Adipocyte (in vitro differentiated cells): ENCODE data around the gene KCNQ1.
"Not testable (repeated sequence)": the region's sequence is repeated elsewhere in the genome, so short reads cannot be mapped to it uniquely, and the experiment has no call there.

Experiments used
- DNase-seq: peaks from one replicate; pipeline ENCODE4 v3.0.0-alpha.2; 2015; ENCODE audit warnings: low read depth
- H3K27me3 ChIP-seq: replicated peaks from 2 replicates; pipeline ENCODE4 v1.7.0; 2013; ENCODE audit warnings: mild to moderate bottlenecking, low read length, moderate library complexity; ENCODE audit not compliant: control insufficient read depth, insufficient read depth
- H3K36me3 ChIP-seq: 2 replicates; pipeline ENCODE4 v1.7.0; 2013; ENCODE audit warnings: low read length, mild to moderate bottlenecking, moderate library complexity; ENCODE audit not compliant: control insufficient read depth, insufficient read depth, severe bottlenecking
- H3K4me1 ChIP-seq: 2 replicates; pipeline ENCODE4 v1.7.0; 2013; ENCODE audit warnings: mild to moderate bottlenecking, low read length, moderate library complexity; ENCODE audit not compliant: control insufficient read depth, insufficient read depth
- H3K4me3 ChIP-seq: 2 replicates; pipeline ENCODE4 v1.7.0; 2013; ENCODE audit warnings: mild to moderate bottlenecking, low read length, moderate library complexity
- H3K9ac ChIP-seq: 2 replicates; pipeline ENCODE4 v1.7.0; 2013; ENCODE audit warnings: mild to moderate bottlenecking, low read length, moderate library complexity
- H3K9me3 ChIP-seq: 2 replicates; pipeline ENCODE4 v1.7.0; 2013; ENCODE audit warnings: mild to moderate bottlenecking, low read length, moderate library complexity; ENCODE audit not compliant: control insufficient read depth

The KCNQ1 gene

DNA sequence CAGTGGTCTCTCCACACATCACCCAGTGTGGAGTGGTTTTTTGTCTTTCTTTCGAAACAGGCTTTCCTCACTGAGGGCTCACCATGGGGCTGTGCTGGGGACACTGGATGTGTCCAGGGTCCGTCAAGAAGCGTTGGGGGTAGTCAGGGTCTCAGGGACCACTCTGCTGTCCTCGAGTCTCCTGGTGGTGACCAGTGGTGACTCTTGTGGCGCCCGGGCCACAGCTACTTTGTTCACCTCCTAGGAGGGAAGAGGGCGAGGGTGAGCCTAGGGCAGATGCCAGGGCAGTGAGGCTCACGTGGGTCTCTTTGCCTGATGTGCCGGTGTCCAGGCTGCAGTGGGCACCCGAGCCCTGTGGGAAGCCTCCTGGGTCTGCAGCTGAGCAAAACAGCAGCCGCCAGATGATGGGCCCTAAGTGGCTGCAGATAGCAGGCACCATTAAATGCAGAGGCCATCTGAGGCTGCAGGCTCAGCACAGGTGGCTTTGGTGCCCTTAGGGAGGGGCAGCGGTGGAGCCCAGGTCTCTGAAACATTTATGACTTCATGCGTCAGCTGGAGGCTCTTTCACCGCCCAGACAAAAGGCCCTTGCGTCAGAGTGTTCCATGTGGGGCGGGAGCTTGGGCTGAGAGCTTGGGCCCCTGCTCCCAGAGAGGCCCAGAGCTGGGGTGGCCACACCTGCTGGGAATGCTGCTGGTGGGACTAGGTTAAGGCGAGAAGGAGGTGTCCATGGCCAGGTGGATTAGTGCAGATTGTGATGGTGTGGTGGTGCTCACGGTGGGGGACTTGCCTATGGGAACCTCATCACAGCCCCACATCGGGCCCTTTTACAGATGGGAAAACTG is 29.5 kb downstream of the KCNQ1 start:
- Histone ChIP-seq H3K36me3 (no peaks in the 10 kb centered on the region), H3K4me3 (no peak overlapping the region), H3K4me1 (no peaks in the 10 kb centered on the region), H3K9me3 (peaks cover 2% of the 10 kb centered on the region), H3K27me3 (peaks cover 58% of the 10 kb centered on the region), H3K9ac (no peak overlapping the region)
- no peak for DNase-seq

DNA sequence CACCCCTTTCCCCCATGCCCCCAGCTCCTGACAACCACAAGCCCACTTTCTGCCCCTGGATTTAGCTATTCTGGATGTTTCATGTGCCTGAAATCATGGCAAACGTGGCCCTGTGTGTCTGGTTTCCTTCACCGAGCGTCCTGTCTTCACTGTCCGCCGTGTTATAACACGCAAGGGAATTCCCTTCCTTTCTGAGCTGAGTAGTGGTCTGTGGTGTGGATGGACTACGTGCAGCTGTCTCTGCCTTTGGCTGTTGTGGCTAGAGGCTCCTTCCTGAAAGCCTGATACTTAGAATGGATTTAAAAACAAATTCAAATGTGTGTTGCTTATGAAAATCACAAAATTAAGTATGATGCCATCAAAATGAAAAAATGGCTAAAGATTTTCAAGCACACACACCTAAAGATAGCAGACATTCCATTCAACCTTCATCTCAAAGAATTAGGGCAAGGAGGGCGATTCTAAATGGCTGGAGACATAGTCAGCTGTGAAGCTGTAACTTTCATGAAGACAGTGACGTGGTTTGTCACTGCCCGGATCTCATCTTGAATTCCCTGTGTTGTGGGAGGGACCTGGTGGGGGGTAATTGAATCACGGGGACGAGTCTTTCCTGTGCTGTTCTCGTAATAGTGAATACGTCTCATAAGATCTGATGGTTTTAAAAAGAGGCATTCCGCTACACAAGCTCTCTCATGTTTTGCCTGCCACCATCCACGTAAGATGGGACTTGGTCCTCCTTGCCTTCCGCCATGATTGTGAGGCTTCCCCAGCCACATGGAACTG is 30.5 kb downstream of the KCNQ1 start:
- no peaks in the 10 kb centered on the region for H3K36me3 ChIP-seq
- no peak overlapping the region for H3K9ac ChIP-seq
- H3K4me3 ChIP-seq: no peak overlapping the region
- no peak for DNase-seq
- H3K9me3 ChIP-seq: peaks cover 13% of the 10 kb centered on the region
- H3K27me3 ChIP-seq: peaks cover 55% of the 10 kb centered on the region
- no peaks in the 10 kb centered on the region for H3K4me1 ChIP-seq

DNA sequence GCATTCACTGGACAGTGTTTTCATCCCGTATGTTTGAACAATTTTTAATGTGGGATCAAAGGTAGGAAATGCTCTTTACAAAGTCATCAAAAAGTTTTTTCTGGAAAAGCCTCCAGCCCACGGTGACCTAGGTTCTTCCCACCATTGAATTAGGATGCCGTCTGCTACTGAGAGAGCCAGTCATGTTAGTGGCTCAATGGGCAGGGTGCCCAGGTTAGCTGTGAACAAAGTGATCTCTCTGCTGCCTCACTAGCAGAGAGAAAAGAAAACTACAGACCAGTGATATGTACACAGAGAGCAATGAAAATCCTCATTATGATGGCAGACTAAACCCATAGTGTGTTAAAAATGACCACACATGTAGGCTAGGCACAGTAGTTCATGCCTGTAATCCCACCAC is 32.4 kb downstream of the KCNQ1 start:
- Histone ChIP-seq H3K4me1 (no peaks in the 10 kb centered on the region), H3K9me3 (peaks cover 18% of the 10 kb centered on the region), H3K4me3 (no peak overlapping the region), H3K27me3 (peaks cover 45% of the 10 kb centered on the region), H3K9ac (no peak overlapping the region), H3K36me3 (no peaks in the 10 kb centered on the region)
- no peak for DNase-seq

DNA sequence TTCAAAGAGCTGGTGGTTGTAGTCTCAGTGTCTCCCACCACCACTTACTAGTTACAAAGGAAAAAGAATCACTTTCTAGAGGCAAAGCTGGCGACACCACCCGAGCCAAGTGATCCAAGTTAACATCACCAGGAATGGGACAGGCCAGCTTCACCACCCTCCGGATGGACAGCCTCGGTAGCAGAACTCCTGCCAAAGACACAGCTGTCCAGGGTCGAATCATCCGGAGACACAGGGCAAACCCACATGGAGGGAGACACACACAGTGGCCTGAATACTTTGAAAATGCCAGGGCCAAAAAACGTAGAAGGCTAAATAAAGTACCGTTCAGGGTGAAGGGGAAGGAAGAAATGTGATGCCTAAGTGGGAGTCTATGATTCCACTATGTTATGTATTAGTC is 33.1 kb downstream of the KCNQ1 start:
- Histone ChIP-seq H3K27me3 (peaks cover 52% of the 10 kb centered on the region), H3K4me3 (no peak overlapping the region)
- DNase-seq: no peak

DNA sequence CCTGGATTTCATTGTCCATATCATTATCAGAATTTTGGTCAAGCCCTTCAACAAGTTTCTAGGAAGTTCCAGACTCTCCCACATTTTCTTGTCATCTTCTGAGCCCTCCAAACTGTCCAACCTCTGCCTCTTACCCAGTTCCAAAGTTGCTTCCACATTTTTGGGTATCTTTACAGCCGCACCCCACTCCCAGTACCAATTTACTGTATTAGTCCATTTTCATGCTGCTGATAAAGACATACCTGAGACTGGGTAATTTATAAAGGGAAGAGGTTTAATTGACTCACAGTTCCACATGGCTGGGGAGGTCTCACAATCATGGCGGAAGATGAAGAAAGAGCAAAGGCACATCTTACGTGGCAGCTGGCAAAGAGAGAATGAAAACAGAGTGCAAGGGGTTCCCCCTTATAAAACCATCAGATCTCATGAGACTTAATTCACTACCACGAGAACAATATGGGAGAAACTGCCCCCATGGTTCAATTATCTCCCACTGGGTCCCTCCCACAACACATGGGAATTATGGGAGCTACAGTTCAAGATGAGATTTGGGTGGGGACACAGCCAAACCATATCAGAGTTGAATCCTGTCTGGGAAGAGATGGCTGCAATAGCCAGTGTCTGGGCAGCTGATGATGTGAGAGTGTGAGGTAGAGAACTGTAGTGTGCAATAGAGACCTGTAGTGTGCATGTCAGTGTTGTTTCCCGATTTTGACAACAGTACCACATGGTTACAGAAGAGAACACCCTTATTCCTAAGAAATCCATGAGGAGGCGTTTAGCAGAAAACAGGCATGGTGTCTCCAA is 35.5 kb downstream of the KCNQ1 start:
- DNase-seq, H3K4me3 ChIP-seq: not testable (repeated sequence)
- H3K27me3 ChIP-seq: peaks cover 43% of the 10 kb centered on the region

More for the DNA sequence above, 33.1 kb downstream of the KCNQ1 start:
- Histone ChIP-seq H3K36me3 (no peaks in the 10 kb centered on the region), H3K4me1 (no peaks in the 10 kb centered on the region), H3K9ac (no peak overlapping the region), H3K9me3 (peaks cover 18% of the 10 kb centered on the region)

DNA sequence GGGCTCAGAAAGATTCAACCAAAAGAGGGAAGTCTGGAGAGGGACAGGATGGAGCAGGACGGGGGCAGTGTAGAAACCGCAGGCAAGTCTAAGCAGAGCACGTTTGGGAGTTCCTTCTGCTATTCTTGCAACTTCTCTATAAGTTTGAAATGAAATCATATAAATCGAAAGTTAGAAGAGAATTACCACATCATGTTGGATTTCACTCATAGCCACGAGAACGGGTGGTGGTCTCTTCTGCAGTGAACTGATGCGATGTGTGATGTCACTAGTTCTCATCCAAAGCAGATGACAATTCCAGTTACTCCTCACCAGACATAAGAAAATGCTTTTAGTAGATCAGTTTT is 36.0 kb downstream of the KCNQ1 start:
- no peak for DNase-seq

More for the DNA sequence above, 35.5 kb downstream of the KCNQ1 start:
- peaks cover 18% of the 10 kb centered on the region for H3K9me3 ChIP-seq
- H3K9ac ChIP-seq, H3K4me1 ChIP-seq, H3K36me3 ChIP-seq: not testable (repeated sequence)

DNA sequence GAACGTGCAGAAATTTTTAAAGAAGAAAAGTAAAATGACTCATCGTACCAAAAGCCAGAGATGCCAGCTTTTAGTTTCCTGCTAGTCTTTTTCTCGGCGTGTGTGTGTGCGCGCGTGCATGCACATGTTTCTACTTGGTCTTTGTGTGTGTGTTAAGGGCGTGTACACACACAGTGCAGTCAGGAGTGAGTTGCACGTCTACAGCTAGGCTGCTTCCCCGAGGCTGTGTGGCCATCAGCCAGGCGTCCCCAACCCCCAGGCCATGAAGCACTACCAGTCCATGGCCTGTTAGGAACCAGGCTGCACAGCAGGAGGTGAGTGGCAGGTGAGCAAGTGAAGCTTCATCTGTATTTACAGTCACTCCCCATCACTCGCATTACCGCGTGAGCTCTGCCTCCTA is 36.4 kb downstream of the KCNQ1 start:
- Histone ChIP-seq H3K9me3 (peaks cover 20% of the 10 kb centered on the region), H3K36me3 (no peaks in the 10 kb centered on the region), H3K4me3 (no peak overlapping the region), H3K27me3 (peaks cover 33% of the 10 kb centered on the region), H3K9ac (no peak overlapping the region), H3K4me1 (no peaks in the 10 kb centered on the region)
- no peak for DNase-seq

More for the DNA sequence above, 36.0 kb downstream of the KCNQ1 start:
- Histone ChIP-seq H3K36me3 (no peaks in the 10 kb centered on the region), H3K4me1 (no peaks in the 10 kb centered on the region), H3K27me3 (peaks cover 38% of the 10 kb centered on the region), H3K9me3 (peaks cover 18% of the 10 kb centered on the region), H3K9ac (no peak overlapping the region), H3K4me3 (no peak overlapping the region)

DNA sequence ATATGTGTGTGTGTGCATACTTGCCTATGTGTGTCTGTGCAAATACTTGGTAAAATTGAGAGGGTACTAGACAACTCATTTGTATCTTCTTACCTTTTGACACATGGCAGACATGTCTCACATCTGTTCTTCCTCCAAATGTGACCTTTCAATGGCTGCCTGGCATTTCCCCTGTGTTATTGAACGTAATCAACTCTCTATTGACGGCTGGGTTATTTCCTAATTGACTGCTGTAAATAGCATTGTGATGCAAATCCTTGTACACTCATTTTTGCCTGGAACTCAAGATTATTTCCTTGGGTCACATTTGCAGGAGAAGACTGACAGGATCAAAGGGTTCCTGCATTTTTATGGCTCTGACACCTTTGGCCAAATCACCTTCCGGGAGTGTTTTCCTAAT is 37.4 kb downstream of the KCNQ1 start:
- H3K36me3 ChIP-seq: no peaks in the 10 kb centered on the region
- H3K27me3 ChIP-seq: peaks cover 27% of the 10 kb centered on the region
- peaks cover 30% of the 10 kb centered on the region for H3K9me3 ChIP-seq
- no peak overlapping the region for H3K9ac ChIP-seq
- no peak overlapping the region for H3K4me3 ChIP-seq
- H3K4me1 ChIP-seq: no peaks in the 10 kb centered on the region
- no peak for DNase-seq

DNA sequence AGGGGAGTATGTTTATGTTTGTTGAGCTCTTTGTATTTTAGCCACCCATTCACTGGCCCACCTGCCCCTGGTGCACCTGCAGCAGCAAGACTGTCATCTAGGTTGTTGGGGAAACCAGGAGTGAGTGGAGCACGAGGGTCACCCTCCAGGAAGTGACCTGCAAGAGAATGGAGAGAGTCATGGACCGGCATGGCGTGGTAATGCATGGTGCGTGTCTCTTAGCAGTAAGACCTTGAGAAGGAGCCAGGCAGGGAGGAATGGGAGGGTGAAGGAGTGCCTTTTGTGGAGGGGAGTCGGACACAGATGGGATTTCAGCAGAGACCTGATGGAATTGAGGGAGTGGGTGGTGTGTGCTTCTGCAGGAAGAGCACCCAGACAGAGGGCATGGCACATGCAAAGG is 37.9 kb downstream of the KCNQ1 start:
- DNase-seq: no peak

DNA sequence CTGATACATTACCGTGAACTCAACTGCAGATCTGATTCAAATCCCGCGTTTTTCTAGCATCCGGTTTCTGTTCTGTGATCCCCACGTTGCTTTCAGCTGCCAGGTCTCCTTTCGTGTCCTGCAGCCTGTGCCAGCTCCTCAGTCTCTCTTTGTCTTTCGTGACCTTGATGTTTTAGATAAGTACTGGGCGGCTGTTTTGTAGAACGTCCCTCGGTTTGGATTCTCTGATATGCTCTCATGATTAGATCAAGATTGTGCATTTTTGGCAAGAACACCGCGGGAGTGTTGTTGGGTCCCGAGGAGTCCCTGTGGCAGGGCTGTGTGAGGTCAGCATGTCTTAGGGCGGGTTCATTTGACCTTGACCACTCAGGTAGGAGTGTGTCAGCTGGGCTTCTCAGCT is 38.6 kb downstream of the KCNQ1 start:
- Histone ChIP-seq H3K4me3 (no peak overlapping the region), H3K36me3 (no peaks in the 10 kb centered on the region), H3K27me3 (peaks cover 18% of the 10 kb centered on the region), H3K9me3 (peaks cover 42% of the 10 kb centered on the region), H3K9ac (no peak overlapping the region), H3K4me1 (no peaks in the 10 kb centered on the region)
- no peak for DNase-seq

More for the DNA sequence above, 37.9 kb downstream of the KCNQ1 start:
- no peaks in the 10 kb centered on the region for H3K4me1 ChIP-seq
- H3K4me3 ChIP-seq: no peak overlapping the region
- H3K36me3 ChIP-seq: no peaks in the 10 kb centered on the region
- no peak overlapping the region for H3K9ac ChIP-seq
- peaks cover 35% of the 10 kb centered on the region for H3K9me3 ChIP-seq
- peaks cover 21% of the 10 kb centered on the region for H3K27me3 ChIP-seq

DNA sequence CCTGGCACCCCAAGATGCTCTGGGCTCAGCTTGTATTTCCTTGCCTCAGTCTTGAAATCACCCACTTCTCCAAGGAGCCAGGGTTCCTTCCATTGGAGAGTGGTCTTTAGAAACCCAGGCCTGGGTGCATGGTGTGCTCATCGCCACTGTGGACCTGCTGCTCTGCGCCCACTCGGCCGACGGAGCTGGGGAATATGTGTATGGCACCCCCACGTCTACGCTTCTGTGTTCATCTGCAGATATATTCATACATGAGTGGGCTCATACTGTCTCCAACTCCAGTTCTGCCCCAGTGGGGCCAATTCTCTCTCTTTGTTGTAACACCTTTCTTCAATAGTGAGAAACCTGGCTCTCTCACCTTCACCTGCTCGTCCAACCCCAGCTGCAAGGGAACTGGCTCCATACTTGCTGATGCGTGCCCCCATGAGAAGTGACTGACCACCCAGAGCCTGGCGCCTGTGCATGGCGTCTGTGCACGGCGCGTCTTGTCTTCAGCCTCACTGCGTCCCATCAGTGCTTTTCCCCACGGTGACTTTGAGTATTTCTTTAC is 39.8 kb downstream of the KCNQ1 start:
- no peak for DNase-seq
- no peak overlapping the region for H3K4me3 ChIP-seq
- H3K9me3 ChIP-seq: peaks cover 47% of the 10 kb centered on the region
- H3K27me3 ChIP-seq: peaks cover 18% of the 10 kb centered on the region
- no peak overlapping the region for H3K9ac ChIP-seq
- no peaks in the 10 kb centered on the region for H3K36me3 ChIP-seq
- H3K4me1 ChIP-seq: no peaks in the 10 kb centered on the region
